ENCODE data around the gene PSD. TPM values are rescaled to one million over a fixed set of nuclear protein-coding genes. Genes with fewer than 3 reads are reported as not detected.
A peak's percentile ranks its signal among the peaks of the same experiment; 100 is the strongest.

Gene PSD
- total RNA-seq, 1 experiment from 2014 or later, result 3.4 TPM

GRCh38 chr10:102393411-102394078 lies 25.0 kb downstream of the PSD start:
- Mint-ChIP-seq H3K27me3 (ENCODE audit: low read depth) (peaks cover 65% of the 10 kb centered on the region), H3K27ac (no peak overlapping the region), H3K36me3 (ENCODE audit: insufficient read depth in 1 of 3, low read depth in 3 of 3) (peaks cover 0 to 10% (median 9%) of the 10 kb centered on the region in 3 experiments; a peak in 5 of 7 replicates), H3K9me3 (no peaks in the 10 kb centered on the region), H3K4me1 (peaks cover 32 to 44% of the 10 kb centered on the region in 2 experiments), H3K4me3 (peak overlapping the region; percentile 73 to 79)
- peaks cover 17% of the 10 kb centered on the region for H3K23me2 ChIP-seq (ENCODE audit: insufficient read length, low read depth, low read length, poor library complexity, severe bottlenecking)
- TF ChIP-seq CTCF (conservative IDR thresholded peaks at IDR 0.05), result no peak; the same call in 2 of the 3 replicates
- no peaks in the 10 kb centered on the region for H3K9me3 ChIP-seq (ENCODE audit: control insufficient read depth, low read depth, low read length)
- no peak overlapping the region for H4K5ac ChIP-seq (ENCODE audit: insufficient read length, low read depth, low read length)
- no peak for DNase-seq
- H3K4me1 ChIP-seq (ENCODE audit: insufficient read depth, low read length), result no peaks in the 10 kb centered on the region
- H3K27ac ChIP-seq (ENCODE audit: insufficient read length, low read depth, low read length), result no peak overlapping the region
- no peak overlapping the region for H4K91ac ChIP-seq (ENCODE audit: insufficient read length, low read depth, low read length)
- no peak overlapping the region for H2BK12ac ChIP-seq (ENCODE audit: insufficient read length, low read depth, low read length)
- H3K14ac ChIP-seq (ENCODE audit: insufficient read depth, low read length), result no peak overlapping the region
- H3K27me3 ChIP-seq (ENCODE audit: insufficient read depth, low read length), result peaks cover 11% of the 10 kb centered on the region; the same call in 1 of the 2 replicates
- no peak overlapping the region for H2AK5ac ChIP-seq (ENCODE audit: insufficient read length, low read length)
- no peak overlapping the region for H2AFZ ChIP-seq (ENCODE audit: low read length)
- no peak overlapping the region for H3K4ac ChIP-seq (ENCODE audit: low read depth, low read length)
- no peaks in the 10 kb centered on the region for H3K79me2 ChIP-seq (ENCODE audit: insufficient read depth, low read length)
- H4K20me1 ChIP-seq (ENCODE audit: control insufficient read depth, insufficient read depth, insufficient read length), result peaks cover 4% of the 10 kb centered on the region
- no peak overlapping the region for H2BK20ac ChIP-seq (ENCODE audit: low read depth, low read length, poor library complexity, severe bottlenecking)
- H2BK15ac ChIP-seq (ENCODE audit: low read depth, low read length), result no peak overlapping the region
- no peaks in the 10 kb centered on the region for H3K79me1 ChIP-seq (ENCODE audit: insufficient read depth, low read depth, low read length, poor library complexity, severe bottlenecking)
- no peak overlapping the region for H4K8ac ChIP-seq (replicated peaks; ENCODE audit: insufficient read length, low read depth, low read length)
- H3K18ac ChIP-seq (ENCODE audit: insufficient read length, low read depth, low read length), result no peak overlapping the region
- no peak overlapping the region for H3K9ac ChIP-seq (ENCODE audit: extremely low read depth, insufficient read length, low read length)
- no peak overlapping the region for H2BK120ac ChIP-seq (ENCODE audit: low read depth, low read length, poor library complexity, severe bottlenecking)
- H3K23ac ChIP-seq (ENCODE audit: insufficient read length, low read depth, low read length), result no peak overlapping the region
- no peak overlapping the region for H2BK5ac ChIP-seq (ENCODE audit: insufficient read length, low read length)
- no CpG with 5 or more reads among the region's 30 CpGs for WGBS (ENCODE audit: extremely low coverage, insufficient read length, low lambda C conversion rate)
- peak overlapping the region; percentile 69 for H3K4me2 ChIP-seq (ENCODE audit: insufficient read depth, insufficient read length, low read length)
- H3T11ph ChIP-seq (ENCODE audit: low read length), result no peak overlapping the region
- H3K56ac ChIP-seq (ENCODE audit: insufficient read length, low read depth, low read length), result no peak overlapping the region

Data from H9 (cell line).